ENCODE results near the gene LRSAM1.

DNA sequence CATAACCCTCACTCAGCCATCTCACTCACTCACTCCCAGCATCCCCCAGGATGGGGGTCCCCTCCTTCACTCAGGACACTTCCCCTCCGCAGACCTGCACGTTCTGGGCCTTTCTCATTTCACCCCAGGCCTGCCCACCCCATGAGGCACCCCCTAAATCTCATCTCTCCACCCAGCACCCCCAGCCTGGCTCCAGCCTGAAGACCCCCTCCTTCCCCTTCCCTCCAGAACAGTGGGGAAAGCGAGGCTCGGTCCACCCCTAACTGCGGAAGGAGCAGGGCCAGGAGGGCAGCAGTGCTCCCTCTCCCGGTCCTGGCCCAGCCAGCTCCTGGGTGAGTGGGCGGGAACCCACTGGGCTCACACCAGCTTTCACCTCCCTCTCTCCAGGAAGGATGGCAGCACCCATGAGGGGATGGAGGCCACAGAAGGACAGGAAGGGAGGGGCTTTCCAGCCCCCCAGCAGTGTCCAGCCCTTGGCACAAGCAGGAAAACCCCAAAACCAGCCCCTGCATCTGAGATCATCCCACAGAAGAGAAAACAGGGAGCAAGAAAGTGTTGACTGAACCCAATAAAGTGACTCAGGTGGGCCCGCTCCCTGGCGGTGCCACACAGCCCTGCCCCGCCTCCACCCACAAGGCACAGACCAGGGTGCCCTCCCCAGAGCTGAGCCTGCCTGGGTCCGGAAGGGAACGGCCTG, 55.0 kb downstream of the LRSAM1 start:
- TF ChIP-seq POLR2AphosphoS5 (IDR thresholded peaks at IDR 0.05; ENCODE audit: low read depth, low read length) (no peak), TAF1 (IDR thresholded peaks at IDR 0.05; ENCODE audit: borderline replicate concordance, insufficient read depth, low read length) (no peak)
- TF ChIP-seq, protein P1, sequence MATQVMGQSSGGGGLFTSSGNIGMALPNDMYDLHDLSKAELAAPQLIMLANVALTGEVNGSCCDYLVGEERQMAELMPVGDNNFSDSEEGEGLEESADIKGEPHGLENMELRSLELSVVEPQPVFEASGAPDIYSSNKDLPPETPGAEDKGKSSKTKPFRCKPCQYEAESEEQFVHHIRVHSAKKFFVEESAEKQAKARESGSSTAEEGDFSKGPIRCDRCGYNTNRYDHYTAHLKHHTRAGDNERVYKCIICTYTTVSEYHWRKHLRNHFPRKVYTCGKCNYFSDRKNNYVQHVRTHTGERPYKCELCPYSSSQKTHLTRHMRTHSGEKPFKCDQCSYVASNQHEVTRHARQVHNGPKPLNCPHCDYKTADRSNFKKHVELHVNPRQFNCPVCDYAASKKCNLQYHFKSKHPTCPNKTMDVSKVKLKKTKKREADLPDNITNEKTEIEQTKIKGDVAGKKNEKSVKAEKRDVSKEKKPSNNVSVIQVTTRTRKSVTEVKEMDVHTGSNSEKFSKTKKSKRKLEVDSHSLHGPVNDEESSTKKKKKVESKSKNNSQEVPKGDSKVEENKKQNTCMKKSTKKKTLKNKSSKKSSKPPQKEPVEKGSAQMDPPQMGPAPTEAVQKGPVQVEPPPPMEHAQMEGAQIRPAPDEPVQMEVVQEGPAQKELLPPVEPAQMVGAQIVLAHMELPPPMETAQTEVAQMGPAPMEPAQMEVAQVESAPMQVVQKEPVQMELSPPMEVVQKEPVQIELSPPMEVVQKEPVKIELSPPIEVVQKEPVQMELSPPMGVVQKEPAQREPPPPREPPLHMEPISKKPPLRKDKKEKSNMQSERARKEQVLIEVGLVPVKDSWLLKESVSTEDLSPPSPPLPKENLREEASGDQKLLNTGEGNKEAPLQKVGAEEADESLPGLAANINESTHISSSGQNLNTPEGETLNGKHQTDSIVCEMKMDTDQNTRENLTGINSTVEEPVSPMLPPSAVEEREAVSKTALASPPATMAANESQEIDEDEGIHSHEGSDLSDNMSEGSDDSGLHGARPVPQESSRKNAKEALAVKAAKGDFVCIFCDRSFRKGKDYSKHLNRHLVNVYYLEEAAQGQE (IDR thresholded peaks at IDR 0.05; ENCODE audit: insufficient read depth in 1 of 2, low read depth in 2 of 2, low read length in 2 of 2), result no peak
